Keratinocyte (primary cell): Measurements from ENCODE around the gene TSHZ2. TPM values are rescaled to one million over a fixed set of nuclear protein-coding genes. Genes with fewer than 3 reads are reported as not detected.

ENCODE experiments used
- DNase-seq: peaks from one replicate; pipeline ENCODE4 v3.0.0-alpha.2; 2011; ENCODE audit warnings: low read depth, missing footprints, low spot score
- FAIRE-seq: peaks from 2 replicates; lab custom pipeline; 2011; peaks lifted over from hg19 to GRCh38; lab: Jason Lieb, UNC
- H2AFZ ChIP-seq: 2 replicates; pipeline ENCODE4 v1.6.0; 2012; ENCODE audit warnings: low read length, control low read depth, inconsistent platforms; ENCODE audit not compliant: control insufficient read depth
- H3K27ac ChIP-seq: 2 replicates; pipeline ENCODE4 v1.5.1; 2011; ENCODE audit warnings: low read length; ENCODE audit not compliant: control insufficient read depth, insufficient read depth
- H3K27me3 ChIP-seq: 3 replicates; pipeline ENCODE4 v1.6.0; 2011; ENCODE audit warnings: low read length; ENCODE audit not compliant: control insufficient read depth, insufficient read depth; ENCODE audit errors: extremely low read depth
- H3K36me3 ChIP-seq, 2 experiments: 2 replicates in 1 of 2; 3 replicates in 1 of 2; pipeline ENCODE4 v1.5.1; 2011; ENCODE audit warnings: low read length in 2 of 2, mild to moderate bottlenecking in 1 of 2; ENCODE audit not compliant: control insufficient read depth in 2 of 2, insufficient read depth in 2 of 2; ENCODE audit errors: extremely low read depth in 1 of 2
- H3K4me1 ChIP-seq: 3 replicates; pipeline ENCODE4 v1.5.1; 2011; ENCODE audit warnings: low read length; ENCODE audit not compliant: control insufficient read depth, insufficient read depth; ENCODE audit errors: extremely low read depth
- H3K4me2 ChIP-seq: 3 replicates; pipeline ENCODE4 v1.6.0; 2011; ENCODE audit warnings: low read depth, low read length; ENCODE audit not compliant: control insufficient read depth, insufficient read depth; ENCODE audit errors: extremely low read depth
- H3K4me3 ChIP-seq, 3 experiments: fragments of 200-600 bp in 1 of 3; sonication (generic) in 1 of 3; 2 replicates in 2 of 3; 3 replicates in 1 of 3; pipeline ENCODE4 v1.5.1; 2011 to 2016; ENCODE audit warnings: low read length in 3 of 3, mild to moderate bottlenecking in 3 of 3, control low read depth in 2 of 3, inconsistent platforms in 1 of 3, low read depth in 1 of 3, mixed read lengths in 1 of 3, mixed run types in 1 of 3, moderate library complexity in 1 of 3; ENCODE audit not compliant: control insufficient read depth in 2 of 3, insufficient read depth in 2 of 3; ENCODE audit errors: extremely low read depth in 1 of 3
- H3K79me2 ChIP-seq: 2 replicates; pipeline ENCODE4 v1.6.0; 2012; ENCODE audit warnings: low read length; ENCODE audit not compliant: control insufficient read depth, insufficient read depth
- H3K9ac ChIP-seq: 3 replicates; pipeline ENCODE4 v1.6.0; 2011; ENCODE audit warnings: low read length; ENCODE audit not compliant: control insufficient read depth, insufficient read depth; ENCODE audit errors: extremely low read depth
- H3K9me1 ChIP-seq: 3 replicates; pipeline ENCODE4 v1.6.0; 2011; ENCODE audit warnings: low read length; ENCODE audit not compliant: control insufficient read depth, insufficient read depth; ENCODE audit errors: extremely low read depth
- H3K9me3 ChIP-seq: 2 replicates; pipeline ENCODE4 v1.5.1; 2012; ENCODE audit warnings: low read depth, low read length; ENCODE audit not compliant: control insufficient read depth
- H4K20me1 ChIP-seq: 3 replicates; pipeline ENCODE4 v1.6.0; 2011; ENCODE audit warnings: low read length; ENCODE audit not compliant: control insufficient read depth, insufficient read depth; ENCODE audit errors: extremely low read depth
- EZH2 ChIP-seq: IDR thresholded peaks from one replicate; pipeline ENCODE4 v1.6.1; 2012; ENCODE audit warnings: inconsistent platforms, mild to moderate bottlenecking, low read length, moderate library complexity
- dilution Hi-C: fragments of 300-500 bp; cut with MboI; formaldehyde crosslinking; loops from one replicate; pipeline ENCODE4 v1.7.0; 2020; ENCODE audit warnings: low sequenced_read_pairs; ENCODE audit not compliant: extremely low pct_ligation_motif_present
- polyA plus RNA-seq, 5 experiments: library from polyadenylated mRNA; depleted of rRNA in 3 of 5; stranded (reverse) in 3 of 5; stranded (forward) in 1 of 5; unstranded in 1 of 5; fragments of >200 nt; gene quantifications; 1 replicate in 1 of 5; 2 replicates in 3 of 5; 3 replicates in 1 of 5; pipeline versions ENCODE4 v1.2.1 to v1.2.3, GENCODE V29; 2011 to 2012; ENCODE audit warnings: missing spikeins in 2 of 5, low read depth in 1 of 5, low replicate concordance in 1 of 5
- TF ChIP-seq, protein P1 (sequence below), 3 experiments: IDR thresholded peaks in 1 of 3; conservative IDR thresholded peaks in 1 of 3; optimal IDR thresholded peaks in 1 of 3; 2 replicates in 2 of 3; 3 replicates in 1 of 3; pipeline versions ENCODE3 to v1.5.1; 2011; ENCODE audit warnings: low read length in 3 of 3, mild to moderate bottlenecking in 3 of 3, moderate library complexity in 2 of 3, control low read depth in 1 of 3, inconsistent platforms in 1 of 3; ENCODE audit not compliant: insufficient read depth in 2 of 3; ENCODE audit errors: extremely low read depth in 1 of 3

The TSHZ2 gene
- polyA plus RNA-seq, 1 donor (not counting 4 experiments of a cell fraction or from before 2014, with no cell fraction given): 1.1 TPM

DNA sequence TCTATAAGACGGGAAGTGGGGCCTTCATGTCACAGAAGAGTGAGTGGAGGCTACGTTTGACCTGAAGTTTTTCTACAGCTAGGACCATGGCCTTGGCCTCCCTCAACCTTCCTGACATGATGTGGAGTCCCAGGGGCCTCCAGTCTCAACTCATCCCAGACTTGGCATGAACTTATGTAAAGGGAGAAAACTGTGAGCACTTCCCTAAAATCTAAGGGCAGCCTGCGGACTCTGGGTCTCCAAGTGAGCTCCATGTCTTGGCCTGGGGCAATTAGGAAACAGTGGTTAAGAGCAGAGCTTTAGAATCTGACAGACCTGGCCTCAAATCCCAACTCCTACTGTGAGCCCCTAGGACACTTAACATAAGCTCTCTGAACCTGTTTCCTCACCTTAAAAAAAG, 439.0 kb downstream of the TSHZ2 start:
- Histone ChIP-seq H4K20me1 (no peaks in the 10 kb centered on the region), H2AFZ (no peak overlapping the region), H3K27me3 (no peaks in the 10 kb centered on the region), H3K9me1 (no peaks in the 10 kb centered on the region), H3K27ac (no peak overlapping the region), H3K9ac (no peak overlapping the region), H3K9me3 (no peaks in the 10 kb centered on the region), H3K4me1 (no peaks in the 10 kb centered on the region), H3K4me2 (no peak overlapping the region), H3K4me3 (no peak overlapping the region), H3K79me2 (no peaks in the 10 kb centered on the region), H3K36me3 (no peaks in the 10 kb centered on the region)
- DNase-seq (no peak), FAIRE-seq (no peak)
- TF ChIP-seq EZH2: no peak
- TF ChIP-seq, protein P1, sequence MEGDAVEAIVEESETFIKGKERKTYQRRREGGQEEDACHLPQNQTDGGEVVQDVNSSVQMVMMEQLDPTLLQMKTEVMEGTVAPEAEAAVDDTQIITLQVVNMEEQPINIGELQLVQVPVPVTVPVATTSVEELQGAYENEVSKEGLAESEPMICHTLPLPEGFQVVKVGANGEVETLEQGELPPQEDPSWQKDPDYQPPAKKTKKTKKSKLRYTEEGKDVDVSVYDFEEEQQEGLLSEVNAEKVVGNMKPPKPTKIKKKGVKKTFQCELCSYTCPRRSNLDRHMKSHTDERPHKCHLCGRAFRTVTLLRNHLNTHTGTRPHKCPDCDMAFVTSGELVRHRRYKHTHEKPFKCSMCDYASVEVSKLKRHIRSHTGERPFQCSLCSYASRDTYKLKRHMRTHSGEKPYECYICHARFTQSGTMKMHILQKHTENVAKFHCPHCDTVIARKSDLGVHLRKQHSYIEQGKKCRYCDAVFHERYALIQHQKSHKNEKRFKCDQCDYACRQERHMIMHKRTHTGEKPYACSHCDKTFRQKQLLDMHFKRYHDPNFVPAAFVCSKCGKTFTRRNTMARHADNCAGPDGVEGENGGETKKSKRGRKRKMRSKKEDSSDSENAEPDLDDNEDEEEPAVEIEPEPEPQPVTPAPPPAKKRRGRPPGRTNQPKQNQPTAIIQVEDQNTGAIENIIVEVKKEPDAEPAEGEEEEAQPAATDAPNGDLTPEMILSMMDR (optimal IDR thresholded peaks at IDR 0.05 in 1 of 3, IDR thresholded peaks at IDR 0.05 in 1 of 3, conservative IDR thresholded peaks at IDR 0.05 in 1 of 3; ENCODE audit: extremely low read depth in 1 of 3, insufficient read depth in 2 of 3, low read length in 3 of 3): no peak
- dilution Hi-C loops: no loop called here

DNA sequence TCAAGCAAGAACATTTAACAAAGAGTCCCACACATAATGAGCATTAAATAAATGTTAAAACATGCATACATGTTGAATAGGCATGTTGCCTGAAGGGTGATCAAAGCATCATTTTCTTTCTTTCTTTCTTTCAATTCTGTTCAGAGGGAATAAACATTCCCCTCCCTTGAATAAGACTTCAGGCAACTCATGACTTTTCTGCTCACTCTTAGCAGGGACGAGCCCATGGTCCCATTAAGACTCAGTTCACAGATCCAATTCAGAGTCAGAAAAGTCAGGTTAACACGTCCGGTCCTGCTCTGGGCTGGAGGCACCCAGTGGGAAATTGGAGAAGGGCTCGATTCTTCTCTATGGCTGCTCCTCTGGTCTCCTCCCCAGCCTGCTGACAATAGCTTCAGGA, 439.7 kb downstream of the TSHZ2 start:
- Histone ChIP-seq H3K4me2 (no peak overlapping the region), H3K36me3 (no peaks in the 10 kb centered on the region), H2AFZ (no peak overlapping the region), H3K4me1 (no peaks in the 10 kb centered on the region), H3K27me3 (no peaks in the 10 kb centered on the region), H3K9me3 (no peaks in the 10 kb centered on the region), H4K20me1 (no peaks in the 10 kb centered on the region), H3K4me3 (no peak overlapping the region), H3K9me1 (no peaks in the 10 kb centered on the region), H3K79me2 (no peaks in the 10 kb centered on the region), H3K27ac (no peak overlapping the region), H3K9ac (no peak overlapping the region)
- FAIRE-seq (no peak), DNase-seq (no peak)
- dilution Hi-C loops: no loop called here
- TF ChIP-seq, protein P1 (optimal IDR thresholded peaks at IDR 0.05 in 1 of 3, IDR thresholded peaks at IDR 0.05 in 1 of 3, conservative IDR thresholded peaks at IDR 0.05 in 1 of 3; ENCODE audit: extremely low read depth in 1 of 3, insufficient read depth in 2 of 3, low read length in 3 of 3): no peak
- TF ChIP-seq EZH2: no peak
